ENCODE data around the gene FGD5.

Gene FGD5

DNA sequence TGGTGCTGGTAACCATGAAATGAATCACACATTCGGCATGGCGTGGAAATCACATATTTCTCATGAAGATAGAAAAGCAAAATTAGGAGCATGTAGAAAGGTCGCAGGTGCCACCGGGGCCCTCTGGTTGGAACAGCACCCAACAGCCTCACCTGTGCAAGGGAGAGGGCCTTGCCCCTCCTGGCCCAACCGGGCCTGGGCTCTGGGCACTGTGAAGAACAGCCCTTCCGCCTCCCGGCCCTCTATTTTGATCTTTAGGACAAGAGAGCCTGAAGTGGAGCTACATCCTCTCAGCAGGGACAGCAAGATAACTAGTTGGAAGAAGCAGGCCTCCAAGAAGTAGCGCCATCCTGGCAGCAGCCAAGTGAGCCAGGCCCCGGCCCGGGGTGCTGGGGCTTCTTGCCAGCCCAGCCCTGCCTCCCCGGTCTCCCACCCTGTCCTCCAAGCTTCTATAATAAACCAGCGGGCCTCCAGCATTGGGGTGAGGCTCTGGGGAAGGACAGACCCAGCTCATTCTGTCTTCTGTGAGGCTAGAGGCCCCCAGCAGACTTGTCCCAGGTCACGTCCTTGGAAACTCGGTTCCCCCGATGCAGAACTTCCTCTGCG, 46.1 kb upstream of the FGD5 start:
- Histone ChIP-seq H3K36me3 (ENCODE audit: control insufficient read depth, insufficient read depth, low read length) (no peaks in the 10 kb centered on the region), H3K4me1 (no peaks in the 10 kb centered on the region), H3K9me3 (ENCODE audit: control insufficient read depth, low read length) (no peaks in the 10 kb centered on the region), H2AFZ (no peak overlapping the region), H3K27ac (no peak overlapping the region), H3K79me2 (no peaks in the 10 kb centered on the region), H3K9ac (no peak overlapping the region), H3K27me3 (ENCODE audit: control insufficient read depth, insufficient read depth, low read length) (no peaks in the 10 kb centered on the region), H3K4me2 (ENCODE audit: low read length) (no peak overlapping the region), H3K4me3 (ENCODE audit: low read depth, low read length) (no peak overlapping the region)
- TF ChIP-seq, protein P1, sequence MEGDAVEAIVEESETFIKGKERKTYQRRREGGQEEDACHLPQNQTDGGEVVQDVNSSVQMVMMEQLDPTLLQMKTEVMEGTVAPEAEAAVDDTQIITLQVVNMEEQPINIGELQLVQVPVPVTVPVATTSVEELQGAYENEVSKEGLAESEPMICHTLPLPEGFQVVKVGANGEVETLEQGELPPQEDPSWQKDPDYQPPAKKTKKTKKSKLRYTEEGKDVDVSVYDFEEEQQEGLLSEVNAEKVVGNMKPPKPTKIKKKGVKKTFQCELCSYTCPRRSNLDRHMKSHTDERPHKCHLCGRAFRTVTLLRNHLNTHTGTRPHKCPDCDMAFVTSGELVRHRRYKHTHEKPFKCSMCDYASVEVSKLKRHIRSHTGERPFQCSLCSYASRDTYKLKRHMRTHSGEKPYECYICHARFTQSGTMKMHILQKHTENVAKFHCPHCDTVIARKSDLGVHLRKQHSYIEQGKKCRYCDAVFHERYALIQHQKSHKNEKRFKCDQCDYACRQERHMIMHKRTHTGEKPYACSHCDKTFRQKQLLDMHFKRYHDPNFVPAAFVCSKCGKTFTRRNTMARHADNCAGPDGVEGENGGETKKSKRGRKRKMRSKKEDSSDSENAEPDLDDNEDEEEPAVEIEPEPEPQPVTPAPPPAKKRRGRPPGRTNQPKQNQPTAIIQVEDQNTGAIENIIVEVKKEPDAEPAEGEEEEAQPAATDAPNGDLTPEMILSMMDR (IDR thresholded peaks at IDR 0.05), result no peak

DNA sequence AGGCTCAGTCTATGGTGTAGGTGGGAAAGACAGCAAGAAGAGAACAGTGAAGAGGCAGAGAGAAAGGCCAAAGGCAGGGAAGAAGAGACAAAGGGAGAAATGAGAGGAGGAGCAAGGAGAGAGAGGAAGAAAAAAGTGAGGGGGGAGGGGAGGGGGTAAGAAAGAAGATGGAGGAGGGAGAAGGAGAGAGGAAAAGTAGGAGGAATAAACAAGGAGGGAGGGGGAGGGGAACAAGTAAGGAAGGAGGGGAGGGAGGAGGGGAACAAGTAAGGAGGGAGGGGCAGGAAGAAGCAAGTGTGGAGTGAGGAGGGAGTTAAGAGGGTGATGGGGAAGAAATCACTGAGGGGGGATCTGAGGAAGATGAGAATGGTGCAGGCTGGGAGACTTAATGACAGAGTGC, 45.5 kb upstream of the FGD5 start:
- H2AFZ ChIP-seq, result no peak overlapping the region
- TF ChIP-seq, protein P1 (IDR thresholded peaks at IDR 0.05), result no peak
- H3K4me3 ChIP-seq (ENCODE audit: low read depth, low read length), result no peak overlapping the region
- no peak overlapping the region for H3K27ac ChIP-seq
- H3K4me1 ChIP-seq, result no peaks in the 10 kb centered on the region
- H3K4me2 ChIP-seq (ENCODE audit: low read length), result no peak overlapping the region
- no peaks in the 10 kb centered on the region for H3K79me2 ChIP-seq
- no peaks in the 10 kb centered on the region for H3K9me3 ChIP-seq (ENCODE audit: control insufficient read depth, low read length)
- no peaks in the 10 kb centered on the region for H3K36me3 ChIP-seq (ENCODE audit: control insufficient read depth, insufficient read depth, low read length)
- H3K27me3 ChIP-seq (ENCODE audit: control insufficient read depth, insufficient read depth, low read length), result no peaks in the 10 kb centered on the region
- H3K9ac ChIP-seq, result no peak overlapping the region

DNA sequence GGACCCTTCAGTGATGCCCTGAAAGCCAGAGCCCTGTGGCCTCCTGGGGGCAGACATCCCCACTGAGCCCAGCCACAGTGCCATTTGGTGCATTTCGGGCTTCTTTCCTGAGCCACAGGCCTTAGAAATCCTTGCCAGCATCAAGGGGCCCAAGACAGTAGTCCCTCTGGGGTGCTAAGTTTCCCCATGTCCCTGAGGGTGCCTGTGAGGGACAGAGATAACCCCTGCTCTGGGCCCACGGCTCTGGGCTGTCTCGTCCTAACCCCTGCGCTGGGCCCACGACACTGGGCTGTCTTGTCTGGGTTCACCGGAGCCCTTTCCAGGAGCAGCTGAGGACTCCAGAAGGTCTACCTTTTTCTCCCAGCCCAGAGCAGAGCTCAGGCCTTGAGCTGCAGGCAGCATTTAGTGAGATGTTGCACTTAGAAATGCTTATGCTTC, 45.1 kb upstream of the FGD5 start:
- H3K9ac ChIP-seq, result no peak overlapping the region
- H3K4me1 ChIP-seq, result no peaks in the 10 kb centered on the region
- no peak overlapping the region for H3K4me3 ChIP-seq (ENCODE audit: low read depth, low read length)
- TF ChIP-seq, protein P1 (IDR thresholded peaks at IDR 0.05), result no peak
- H3K27ac ChIP-seq, result no peak overlapping the region
- no peaks in the 10 kb centered on the region for H3K79me2 ChIP-seq
- no peak overlapping the region for H3K4me2 ChIP-seq (ENCODE audit: low read length)
- H3K9me3 ChIP-seq (ENCODE audit: control insufficient read depth, low read length), result no peaks in the 10 kb centered on the region
- no peaks in the 10 kb centered on the region for H3K27me3 ChIP-seq (ENCODE audit: control insufficient read depth, insufficient read depth, low read length)
- H2AFZ ChIP-seq, result no peak overlapping the region
- H3K36me3 ChIP-seq (ENCODE audit: control insufficient read depth, insufficient read depth, low read length), result no peaks in the 10 kb centered on the region

DNA sequence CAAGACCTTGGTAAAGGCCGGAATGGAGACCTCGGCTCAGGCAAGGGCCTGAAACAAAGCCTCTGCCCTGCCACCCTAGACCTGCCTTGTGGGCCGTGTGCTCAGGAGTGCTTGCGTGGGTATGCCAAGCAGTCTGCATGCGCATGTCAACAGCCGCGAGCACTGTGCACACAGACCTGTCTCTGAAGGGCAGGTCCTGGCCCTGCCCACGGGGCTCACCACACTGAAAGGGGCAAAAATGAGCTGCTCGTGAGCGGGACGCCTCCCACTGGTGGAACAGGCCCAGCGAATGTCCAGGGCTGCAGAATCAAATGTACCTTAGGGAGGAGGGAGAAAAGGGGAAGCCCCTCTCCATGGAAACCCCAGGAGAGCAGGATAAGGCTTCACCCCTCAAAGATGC, 44.3 kb upstream of the FGD5 start:
- Histone ChIP-seq H3K4me3 (ENCODE audit: low read depth, low read length) (no peak overlapping the region), H3K9ac (no peak overlapping the region), H3K27ac (no peak overlapping the region), H3K9me3 (ENCODE audit: control insufficient read depth, low read length) (no peaks in the 10 kb centered on the region), H3K36me3 (ENCODE audit: control insufficient read depth, insufficient read depth, low read length) (no peaks in the 10 kb centered on the region), H3K4me1 (no peaks in the 10 kb centered on the region), H2AFZ (no peak overlapping the region), H3K79me2 (no peaks in the 10 kb centered on the region), H3K27me3 (ENCODE audit: control insufficient read depth, insufficient read depth, low read length) (no peaks in the 10 kb centered on the region), H3K4me2 (ENCODE audit: low read length) (no peak overlapping the region)
- TF ChIP-seq, protein P1 (IDR thresholded peaks at IDR 0.05), result no peak

DNA sequence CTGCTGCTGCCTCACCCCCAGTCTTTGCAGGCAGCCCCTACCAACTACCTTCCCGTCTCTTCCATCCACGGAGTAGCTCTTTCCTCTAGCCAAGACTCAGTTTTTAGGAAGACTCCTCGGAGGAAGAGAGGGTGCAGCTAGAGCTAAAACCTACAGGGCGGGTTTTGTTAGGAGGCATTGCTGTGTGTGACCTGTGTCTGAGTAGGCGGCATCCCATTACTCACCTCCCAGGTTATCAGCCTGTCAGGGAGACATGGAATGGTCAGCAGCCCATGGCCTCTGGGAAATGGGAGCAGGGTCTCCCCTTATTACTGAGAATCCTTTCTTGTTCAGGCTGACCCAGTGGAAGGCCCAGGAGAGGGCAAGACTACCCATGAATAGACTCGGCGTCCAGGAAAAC, 43.8 kb upstream of the FGD5 start:
- Histone ChIP-seq H3K79me2 (no peaks in the 10 kb centered on the region), H3K27me3 (ENCODE audit: control insufficient read depth, insufficient read depth, low read length) (no peaks in the 10 kb centered on the region), H3K9me3 (ENCODE audit: control insufficient read depth, low read length) (no peaks in the 10 kb centered on the region), H2AFZ (no peak overlapping the region), H3K36me3 (ENCODE audit: control insufficient read depth, insufficient read depth, low read length) (no peaks in the 10 kb centered on the region), H3K9ac (no peak overlapping the region), H3K4me1 (no peaks in the 10 kb centered on the region), H3K4me3 (ENCODE audit: low read depth, low read length) (no peak overlapping the region), H3K4me2 (ENCODE audit: low read length) (no peak overlapping the region), H3K27ac (no peak overlapping the region)
- TF ChIP-seq, protein P1 (IDR thresholded peaks at IDR 0.05), result no peak

Data from parathyroid adenoma (tissue), 2 donors.